D721Med (cell line): ENCODE measurements around the gene SERPINA3.

Experiments
- DNase-seq: peaks from one replicate; pipeline ENCODE4 v3.0.0; 2011; ENCODE audit warnings: low spot score; ENCODE audit not compliant: insufficient read length
- FAIRE-seq: peaks from 2 replicates; lab custom pipeline; 2011; peaks lifted over from hg19 to GRCh38; lab: Jason Lieb, UNC
- CTCF ChIP-seq: IDR thresholded peaks from 2 replicates; pipeline ENCODE4 v1.5.1; 2012; ENCODE audit warnings: mild to moderate bottlenecking, control low read depth; ENCODE audit not compliant: insufficient read depth; ENCODE audit errors: missing control alignments

SERPINA3 gene

GRCh38 chr14:94586635-94587034 is 25.6 kb upstream of the SERPINA3 start:
- TF ChIP-seq CTCF: no peak
- DNase-seq: no peak
- no peak for FAIRE-seq

- FAIRE-seq (no peak), DNase-seq (no peak)
- TF ChIP-seq CTCF: no peak
Observed at GRCh38 chr14:94588311-94588710, 23.9 kb upstream of the SERPINA3 start.

- FAIRE-seq (no peak), DNase-seq (no peak)
- no peak for TF ChIP-seq CTCF
Observed at GRCh38 chr14:94591073-94591472, 21.1 kb upstream of the SERPINA3 start.

GRCh38 chr14:94591871-94592270 is 20.3 kb upstream of the SERPINA3 start:
- FAIRE-seq: no peak
- TF ChIP-seq CTCF: no peak

GRCh38 chr14:94592457-94592856 is 19.7 kb upstream of the SERPINA3 start:
- DNase-seq (no peak), FAIRE-seq (no peak)
- TF ChIP-seq CTCF: no peak

More at GRCh38 chr14:94591871-94592270, 20.3 kb upstream of the SERPINA3 start:
- no peak for DNase-seq

- DNase-seq: no peak
- no peak for TF ChIP-seq CTCF
- no peak for FAIRE-seq
Observed at GRCh38 chr14:94593376-94593748, 18.8 kb upstream of the SERPINA3 start.

GRCh38 chr14:94593749-94594431 is 18.3 kb upstream of the SERPINA3 start:
- TF ChIP-seq CTCF: no peak
- DNase-seq (no peak), FAIRE-seq (no peak)
